H9 (cell line): ENCODE results near the gene ADSL. TPM values are rescaled to one million over a fixed set of nuclear protein-coding genes. Genes with fewer than 3 reads are reported as not detected.

ENCODE experiments used
- DNase-seq: peaks from one replicate; pipeline ENCODE4 v3.0.0-alpha.2; 2017
- H2AFZ ChIP-seq: one replicate; pipeline ENCODE4 v1.6.1; 2013; ENCODE audit warnings: mild to moderate bottlenecking, low read length, control low read depth, moderate library complexity
- H2AK5ac ChIP-seq: 2 replicates; pipeline ENCODE4 v1.6.1; 2013; ENCODE audit warnings: low read length, control low read depth, mixed read lengths; ENCODE audit not compliant: insufficient read length
- H2BK120ac ChIP-seq: one replicate; pipeline ENCODE4 v1.6.1; 2013; ENCODE audit warnings: low read depth, mild to moderate bottlenecking, low read length, control low read depth, inconsistent platforms; ENCODE audit not compliant: poor library complexity, severe bottlenecking
- H2BK12ac ChIP-seq: 2 replicates; pipeline ENCODE4 v1.6.1; 2013; ENCODE audit warnings: low read length, control low read depth, mixed read lengths, low read depth; ENCODE audit not compliant: insufficient read length
- H2BK15ac ChIP-seq: 2 replicates; pipeline ENCODE4 v1.6.1; 2013; ENCODE audit warnings: low read depth, low read length, control low read depth
- H2BK20ac ChIP-seq: one replicate; pipeline ENCODE4 v1.6.1; 2013; ENCODE audit warnings: low read depth, mild to moderate bottlenecking, low read length, control low read depth, inconsistent platforms; ENCODE audit not compliant: poor library complexity, severe bottlenecking
- H2BK5ac ChIP-seq: 2 replicates; pipeline ENCODE4 v1.6.1; 2013; ENCODE audit warnings: low read length, control low read depth, mixed read lengths; ENCODE audit not compliant: insufficient read length
- H3K14ac ChIP-seq: 2 replicates; pipeline ENCODE4 v1.6.1; 2013; ENCODE audit warnings: low read length, control low read depth; ENCODE audit not compliant: insufficient read depth
- H3K18ac ChIP-seq: 2 replicates; pipeline ENCODE4 v1.6.1; 2013; ENCODE audit warnings: low read depth, mild to moderate bottlenecking, mixed read lengths, low read length, control low read depth; ENCODE audit not compliant: insufficient read length
- H3K23ac ChIP-seq: 2 replicates; pipeline ENCODE4 v1.6.1; 2013; ENCODE audit warnings: low read length, control low read depth, mixed read lengths, low read depth; ENCODE audit not compliant: insufficient read length
- H3K23me2 ChIP-seq: 2 replicates; pipeline ENCODE4 v1.6.1; 2013; ENCODE audit warnings: low read depth, mild to moderate bottlenecking, mixed read lengths, low read length, control low read depth; ENCODE audit not compliant: insufficient read length, poor library complexity, severe bottlenecking
- H3K27ac ChIP-seq: 2 replicates; pipeline ENCODE4 v1.5.1; 2013; ENCODE audit warnings: low read length, control low read depth, mixed read lengths, low read depth; ENCODE audit not compliant: insufficient read length
- H3K27me3 ChIP-seq: 2 replicates; pipeline ENCODE4 v1.6.1; 2013; ENCODE audit warnings: low read length, control low read depth, inconsistent platforms; ENCODE audit not compliant: insufficient read depth
- H3K4ac ChIP-seq: 2 replicates; pipeline ENCODE4 v1.6.1; 2013; ENCODE audit warnings: low read depth, mild to moderate bottlenecking, control low read depth, inconsistent platforms, low read length, moderate library complexity
- H3K4me1 ChIP-seq: 2 replicates; pipeline ENCODE4 v1.6.1; 2013; ENCODE audit warnings: low read length, control low read depth, inconsistent platforms; ENCODE audit not compliant: insufficient read depth
- H3K4me2 ChIP-seq: 2 replicates; pipeline ENCODE4 v1.6.1; 2013; ENCODE audit warnings: low read length, control low read depth, mixed read lengths; ENCODE audit not compliant: insufficient read length, insufficient read depth
- H3K56ac ChIP-seq: 2 replicates; pipeline ENCODE4 v1.6.1; 2013; ENCODE audit warnings: low read depth, mild to moderate bottlenecking, mixed read lengths, low read length, control low read depth; ENCODE audit not compliant: insufficient read length
- H3K79me1 ChIP-seq: 2 replicates; pipeline ENCODE4 v1.6.1; 2013; ENCODE audit warnings: low read depth, mild to moderate bottlenecking, moderate library complexity, low read length, control low read depth, inconsistent platforms; ENCODE audit not compliant: insufficient read depth, poor library complexity, severe bottlenecking
- H3K79me2 ChIP-seq: 2 replicates; pipeline ENCODE4 v1.6.1; 2013; ENCODE audit warnings: low read length, control low read depth, inconsistent platforms; ENCODE audit not compliant: insufficient read depth
- H3K9ac ChIP-seq: 2 replicates; pipeline ENCODE4 v1.6.1; 2013; ENCODE audit warnings: low read length, control low read depth, mixed read lengths; ENCODE audit not compliant: insufficient read length; ENCODE audit errors: extremely low read depth
- H3K9me3 ChIP-seq: one replicate; pipeline ENCODE4 v1.6.1; 2013; ENCODE audit warnings: low read depth, low read length, inconsistent platforms; ENCODE audit not compliant: control insufficient read depth
- H3T11ph ChIP-seq: one replicate; pipeline ENCODE4 v1.6.1; 2013; ENCODE audit warnings: mild to moderate bottlenecking, low read length, control low read depth, inconsistent platforms
- H4K20me1 ChIP-seq: one replicate; pipeline ENCODE4 v1.6.1; 2013; ENCODE audit not compliant: control insufficient read depth, insufficient read length, insufficient read depth
- H4K5ac ChIP-seq: 2 replicates; pipeline ENCODE4 v1.6.1; 2013; ENCODE audit warnings: low read depth, mild to moderate bottlenecking, mixed read lengths, low read length, control low read depth; ENCODE audit not compliant: insufficient read length
- H4K8ac ChIP-seq: replicated peaks from 2 replicates; pipeline ENCODE4 v1.6.1; 2013; ENCODE audit warnings: low read length, control low read depth, mixed read lengths, low read depth; ENCODE audit not compliant: insufficient read length
- H4K91ac ChIP-seq: 2 replicates; pipeline ENCODE4 v1.6.1; 2013; ENCODE audit warnings: low read depth, mild to moderate bottlenecking, moderate library complexity, mixed read lengths, low read length, control low read depth; ENCODE audit not compliant: insufficient read length
- H3K27ac Mint-ChIP-seq, 3 experiments: 2 replicates in 2 of 3; 3 replicates in 1 of 3; pipeline ENCODE4 v1.8.0; 2020 to 2021; ENCODE audit warnings: mixed read lengths in 3 of 3, mild to moderate bottlenecking in 1 of 3, moderate library complexity in 1 of 3
- H3K27me3 Mint-ChIP-seq: 2 replicates; pipeline ENCODE4 v1.8.0; 2021; ENCODE audit warnings: low read depth, mild to moderate bottlenecking, moderate library complexity, mixed read lengths
- H3K36me3 Mint-ChIP-seq, 3 experiments: 2 replicates in 2 of 3; 3 replicates in 1 of 3; pipeline ENCODE4 v1.8.0; 2020 to 2021; ENCODE audit warnings: low read depth in 3 of 3, mixed read lengths in 3 of 3; ENCODE audit not compliant: insufficient read depth in 1 of 3
- H3K4me1 Mint-ChIP-seq, 2 experiments: 2 replicates each; pipeline ENCODE4 v1.8.0; 2020; ENCODE audit warnings: mixed read lengths in 2 of 2
- H3K4me3 Mint-ChIP-seq, 2 experiments: 2 replicates in 1 of 2; 3 replicates in 1 of 2; pipeline ENCODE4 v1.8.0; 2020 to 2021; ENCODE audit warnings: mild to moderate bottlenecking in 2 of 2, mixed read lengths in 2 of 2, moderate library complexity in 1 of 2
- H3K9me3 Mint-ChIP-seq, 2 experiments: 2 replicates in 1 of 2; 3 replicates in 1 of 2; pipeline ENCODE4 v1.8.0; 2020; ENCODE audit warnings: mild to moderate bottlenecking in 2 of 2, mixed read lengths in 2 of 2, moderate library complexity in 1 of 2
- WGBS: extraction: QIAGEN DNeasy Blood & Tissue Kit; methylation state at CpG from one replicate; pipeline ENCODE4 v1.1.7; 2013; ENCODE audit warnings: missing lambda C conversion rate, low lambda C conversion rate, mixed read lengths; ENCODE audit not compliant: insufficient read length; ENCODE audit errors: extremely low coverage; 5-methylcytosine and 5-hydroxymethylcytosine counted together
- total RNA-seq: library from RNA; stranded (reverse); gene quantifications from 2 replicates; pipeline ENCODE4 v1.2.1, GENCODE V29; 2021
- TF ChIP-seq, protein P1 (sequence below): fragments of 200-600 bp; sonication (generic); conservative IDR thresholded peaks from 3 replicates; pipeline ENCODE4 v1.8.0; 2021; ENCODE audit warnings: antibody characterized with exemption, mild to moderate bottlenecking

Gene ADSL
- total RNA-seq, 1 experiment from 2014 or later: 175 TPM

- Histone ChIP-seq H2BK12ac (no peak overlapping the region), H3K4me1 (no peaks in the 10 kb centered on the region), H2BK15ac (no peak overlapping the region), H2AFZ (no peak overlapping the region), H3K18ac (no peak overlapping the region), H4K91ac (no peak overlapping the region), H3K27me3 (no peaks in the 10 kb centered on the region), H3K79me2 (no peaks in the 10 kb centered on the region), H3K23me2 (no peaks in the 10 kb centered on the region), H3T11ph (no peak overlapping the region), H2BK5ac (no peak overlapping the region), H3K4me2 (no peak overlapping the region), H2BK120ac (no peak overlapping the region), H4K20me1 (no peaks in the 10 kb centered on the region), H3K79me1 (no peaks in the 10 kb centered on the region), H4K8ac (no peak overlapping the region), H3K4ac (no peak overlapping the region), H3K23ac (no peak overlapping the region), H4K5ac (no peak overlapping the region), H2AK5ac (no peak overlapping the region), H3K9me3 (no peaks in the 10 kb centered on the region), H3K14ac (no peak overlapping the region), H3K27ac (no peak overlapping the region), H3K9ac (no peak overlapping the region), H2BK20ac (no peak overlapping the region), H3K56ac (no peak overlapping the region)
- no CpG with 5 or more reads among the region's 8 CpGs for WGBS
- H3K4me1 Mint-ChIP-seq: 0 out of 4 replicates have a peak, but pooled peaks cover 2 to 6% of the 10 kb centered on the region in 2 experiments
- DNase-seq: no peak
- TF ChIP-seq, protein P1, sequence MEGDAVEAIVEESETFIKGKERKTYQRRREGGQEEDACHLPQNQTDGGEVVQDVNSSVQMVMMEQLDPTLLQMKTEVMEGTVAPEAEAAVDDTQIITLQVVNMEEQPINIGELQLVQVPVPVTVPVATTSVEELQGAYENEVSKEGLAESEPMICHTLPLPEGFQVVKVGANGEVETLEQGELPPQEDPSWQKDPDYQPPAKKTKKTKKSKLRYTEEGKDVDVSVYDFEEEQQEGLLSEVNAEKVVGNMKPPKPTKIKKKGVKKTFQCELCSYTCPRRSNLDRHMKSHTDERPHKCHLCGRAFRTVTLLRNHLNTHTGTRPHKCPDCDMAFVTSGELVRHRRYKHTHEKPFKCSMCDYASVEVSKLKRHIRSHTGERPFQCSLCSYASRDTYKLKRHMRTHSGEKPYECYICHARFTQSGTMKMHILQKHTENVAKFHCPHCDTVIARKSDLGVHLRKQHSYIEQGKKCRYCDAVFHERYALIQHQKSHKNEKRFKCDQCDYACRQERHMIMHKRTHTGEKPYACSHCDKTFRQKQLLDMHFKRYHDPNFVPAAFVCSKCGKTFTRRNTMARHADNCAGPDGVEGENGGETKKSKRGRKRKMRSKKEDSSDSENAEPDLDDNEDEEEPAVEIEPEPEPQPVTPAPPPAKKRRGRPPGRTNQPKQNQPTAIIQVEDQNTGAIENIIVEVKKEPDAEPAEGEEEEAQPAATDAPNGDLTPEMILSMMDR: no peak
- H3K9me3 Mint-ChIP-seq: no peaks in the 10 kb centered on the region
- no peak overlapping the region; a peak in 1 of 5 replicates for H3K4me3 Mint-ChIP-seq
- no peaks in the 10 kb centered on the region; the same call in 1 of the 2 replicates for H3K27me3 Mint-ChIP-seq
- H3K36me3 Mint-ChIP-seq: peaks cover 22 to 49% (median 43%) of the 10 kb centered on the region in 3 experiments
- 0 out of 7 replicates have a peak overlapping the region, but pooled peaks of 2 of the 3 experiments have one; percentile 2 to 40 for H3K27ac Mint-ChIP-seq
These were observed 70.7 kb downstream of the ADSL start for GRCh38 chr22:40417041-40417440.
